Epithelial cell of proximal tubule (primary cell): ENCODE data around the gene ZC3H7B. TPM values are rescaled to one million over a fixed set of nuclear protein-coding genes. Genes with fewer than 3 reads are reported as not detected.

Experiments
- DNase-seq: peaks from one replicate; pipeline ENCODE4 v3.0.0-alpha.2; 2011; ENCODE audit warnings: low read depth
- H3K4me3 ChIP-seq: 2 replicates; pipeline ENCODE4 v1.5.1; 2011; ENCODE audit warnings: low read depth, mild to moderate bottlenecking, low read length
- total RNA-seq: library from RNA; depleted of rRNA; stranded (reverse); fragments of >200 nt; gene quantifications from 2 replicates; pipeline ENCODE4 v1.2.3, GENCODE V29; 2015
- TF ChIP-seq, protein P1 (sequence below): conservative IDR thresholded peaks from 2 replicates; pipeline ENCODE4 v1.5.1; 2012; ENCODE audit warnings: low read depth, mild to moderate bottlenecking, low read length

The ZC3H7B gene
- total RNA-seq, 1 donor from 2014 or later = 55.6 TPM

DNA sequence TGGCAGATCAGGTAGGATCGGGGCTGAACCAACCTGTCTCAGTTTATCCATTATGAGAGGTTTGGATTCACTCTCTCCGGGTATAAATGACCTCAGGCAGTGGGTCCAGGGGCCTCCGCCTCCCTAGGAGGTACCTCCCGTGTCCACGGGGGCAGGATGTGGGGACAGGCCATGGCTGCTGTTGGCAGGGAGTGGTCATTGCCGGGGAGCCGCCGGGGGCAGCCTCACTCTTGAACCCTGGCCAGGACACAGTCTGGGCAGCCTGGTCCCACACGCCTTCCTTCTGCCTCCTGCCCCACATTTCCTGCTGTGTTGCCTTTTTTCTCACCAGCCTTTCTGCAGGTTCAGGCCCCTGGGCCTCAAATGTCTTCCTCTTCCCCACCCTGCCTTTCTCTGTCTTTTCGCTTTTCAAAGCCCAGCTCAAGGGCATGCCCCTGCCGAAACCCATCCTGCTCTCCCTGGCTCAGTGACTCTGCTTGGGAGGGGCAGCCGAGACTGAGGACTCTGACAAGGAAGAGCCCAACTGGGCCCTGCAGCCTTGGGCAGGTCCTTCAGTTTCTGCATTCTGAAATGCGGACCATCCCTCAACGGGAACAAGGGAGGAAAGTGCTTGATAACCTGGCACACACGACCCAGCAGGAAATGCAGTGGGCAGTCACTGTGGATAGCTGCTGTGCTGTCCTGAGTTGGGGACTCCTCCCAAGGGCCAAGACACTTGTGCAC lies 31.1 kb downstream of the ZC3H7B start:
- TF ChIP-seq, protein P1, sequence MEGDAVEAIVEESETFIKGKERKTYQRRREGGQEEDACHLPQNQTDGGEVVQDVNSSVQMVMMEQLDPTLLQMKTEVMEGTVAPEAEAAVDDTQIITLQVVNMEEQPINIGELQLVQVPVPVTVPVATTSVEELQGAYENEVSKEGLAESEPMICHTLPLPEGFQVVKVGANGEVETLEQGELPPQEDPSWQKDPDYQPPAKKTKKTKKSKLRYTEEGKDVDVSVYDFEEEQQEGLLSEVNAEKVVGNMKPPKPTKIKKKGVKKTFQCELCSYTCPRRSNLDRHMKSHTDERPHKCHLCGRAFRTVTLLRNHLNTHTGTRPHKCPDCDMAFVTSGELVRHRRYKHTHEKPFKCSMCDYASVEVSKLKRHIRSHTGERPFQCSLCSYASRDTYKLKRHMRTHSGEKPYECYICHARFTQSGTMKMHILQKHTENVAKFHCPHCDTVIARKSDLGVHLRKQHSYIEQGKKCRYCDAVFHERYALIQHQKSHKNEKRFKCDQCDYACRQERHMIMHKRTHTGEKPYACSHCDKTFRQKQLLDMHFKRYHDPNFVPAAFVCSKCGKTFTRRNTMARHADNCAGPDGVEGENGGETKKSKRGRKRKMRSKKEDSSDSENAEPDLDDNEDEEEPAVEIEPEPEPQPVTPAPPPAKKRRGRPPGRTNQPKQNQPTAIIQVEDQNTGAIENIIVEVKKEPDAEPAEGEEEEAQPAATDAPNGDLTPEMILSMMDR = no peak
- H3K4me3 ChIP-seq = no peak overlapping the region

DNA sequence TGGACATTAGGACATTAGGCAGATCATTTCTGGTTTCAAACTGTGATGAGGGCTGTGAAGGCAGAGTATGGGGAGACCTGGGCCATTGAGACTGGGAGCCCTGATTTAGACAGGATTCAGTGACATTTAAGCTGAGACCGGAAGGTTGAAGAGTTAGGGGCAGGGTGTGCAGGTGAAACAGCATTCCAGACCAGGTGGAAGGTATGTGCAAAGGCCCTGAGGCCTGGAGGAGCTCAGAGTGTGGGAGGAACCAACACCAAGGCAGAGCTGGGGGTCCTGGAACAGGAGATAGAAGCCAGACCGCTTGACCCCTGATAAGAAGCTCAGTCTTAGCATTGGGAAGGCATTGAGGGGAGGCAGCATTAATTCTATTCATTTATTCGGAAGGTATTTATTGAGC lies 32.5 kb downstream of the ZC3H7B start:
- TF ChIP-seq, protein P1 = no peak
- no peak overlapping the region for H3K4me3 ChIP-seq
- DNase-seq = no peak

More for the DNA sequence above, 31.1 kb downstream of the ZC3H7B start:
- DNase-seq = no peak

DNA sequence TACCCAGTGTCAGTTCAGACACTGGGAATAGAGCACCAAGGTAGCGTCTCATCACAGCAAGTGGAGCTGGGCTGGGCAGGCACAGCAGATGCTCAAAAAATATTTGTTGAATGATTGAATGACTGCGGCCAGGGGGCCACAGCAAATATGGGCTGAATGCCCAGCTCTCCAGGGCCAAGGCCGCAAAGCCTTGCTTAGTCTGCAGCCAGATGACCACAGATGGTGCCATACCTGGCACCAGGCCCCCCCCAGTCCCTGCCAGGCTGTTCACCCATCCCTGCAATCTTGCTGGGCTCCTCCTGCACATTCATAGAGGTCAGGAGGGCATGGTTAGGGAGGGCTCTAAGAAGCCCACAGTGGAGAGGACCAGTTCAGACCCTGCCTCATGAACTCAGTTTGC lies 32.9 kb downstream of the ZC3H7B start:
- DNase-seq = no peak
- H3K4me3 ChIP-seq = no peak overlapping the region
- TF ChIP-seq, protein P1 = no peak

DNA sequence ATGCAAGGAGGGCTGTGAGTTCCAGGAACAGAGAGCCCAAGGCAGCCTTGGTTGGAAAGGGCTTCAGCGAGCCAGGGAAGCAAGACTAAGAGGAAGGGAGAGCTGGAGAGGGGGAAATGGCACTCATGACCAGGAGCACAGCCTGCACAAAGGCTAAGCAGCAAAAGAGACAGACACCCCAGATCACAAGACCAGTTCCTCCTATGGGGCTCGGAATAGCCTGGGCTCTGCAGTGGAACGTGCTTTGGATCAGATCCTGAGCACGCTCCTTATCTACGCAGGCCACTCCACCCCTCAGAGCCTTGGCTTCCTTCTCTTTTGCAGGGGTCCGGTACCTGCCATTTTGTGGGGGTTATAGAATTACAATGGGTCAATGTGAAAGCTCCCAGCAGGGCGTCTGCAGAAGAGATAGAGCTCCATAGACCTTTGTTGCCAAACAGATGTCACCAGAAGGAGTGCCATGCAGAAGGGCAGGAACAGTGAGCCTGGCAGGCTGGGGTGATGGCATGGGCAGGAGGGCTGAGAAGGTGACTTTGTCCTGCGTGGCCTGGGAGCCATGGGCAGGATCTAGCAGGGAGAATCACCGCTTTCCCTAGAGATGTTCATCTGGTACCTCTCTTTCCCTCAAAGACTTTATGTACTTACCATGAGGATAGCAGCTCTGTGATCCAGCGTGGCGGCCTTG lies 33.8 kb downstream of the ZC3H7B start:
- TF ChIP-seq, protein P1 = no peak
- H3K4me3 ChIP-seq = no peak overlapping the region
- DNase-seq = no peak

DNA sequence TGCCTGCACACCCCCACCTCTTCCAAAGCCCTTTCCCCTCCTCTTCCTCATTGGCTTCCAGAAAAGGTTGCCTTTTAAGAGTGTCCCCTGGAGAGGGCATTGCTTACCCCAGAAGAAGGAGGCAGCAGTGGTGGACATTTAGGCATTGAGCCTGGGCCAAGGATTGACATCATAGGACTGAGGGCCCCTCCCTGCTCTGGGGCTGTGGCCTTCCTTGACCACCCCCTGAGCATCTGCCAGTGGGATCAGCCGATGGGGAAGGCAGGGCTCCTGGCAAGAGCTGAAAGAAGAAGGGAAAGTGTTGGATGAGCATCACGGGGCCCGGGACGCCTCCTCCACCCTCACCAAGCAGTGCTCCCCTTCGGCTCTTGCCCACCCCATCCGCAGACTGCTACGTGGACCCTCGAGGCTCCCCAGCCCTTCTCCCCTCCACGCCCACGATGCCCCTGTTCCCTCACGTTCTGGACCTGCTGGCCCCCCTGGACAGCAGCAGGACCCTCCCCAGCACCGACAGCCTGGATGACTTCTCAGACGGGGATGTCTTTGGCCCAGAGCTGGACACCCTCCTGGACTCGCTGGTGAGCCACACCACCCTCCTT lies 37.4 kb downstream of the ZC3H7B start:
- no peak for DNase-seq
- TF ChIP-seq, protein P1 = no peak
- H3K4me3 ChIP-seq = no peak overlapping the region

DNA sequence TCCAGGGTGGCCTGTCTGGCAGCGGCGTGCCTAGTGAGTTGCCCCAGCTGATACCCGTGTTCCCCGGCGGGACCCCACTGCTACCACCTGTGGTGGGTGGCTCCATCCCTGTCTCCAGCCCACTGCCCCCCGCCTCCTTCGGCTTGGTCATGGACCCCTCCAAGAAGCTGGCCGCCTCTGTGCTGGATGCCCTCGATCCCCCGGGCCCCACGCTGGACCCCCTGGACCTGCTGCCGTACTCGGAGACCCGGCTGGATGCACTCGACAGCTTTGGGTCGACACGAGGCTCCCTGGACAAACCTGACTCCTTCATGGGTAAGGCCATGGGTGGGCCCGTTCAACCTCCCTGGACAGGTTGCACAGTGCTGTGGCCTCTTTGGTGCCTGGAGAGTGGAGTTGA lies 38.5 kb downstream of the ZC3H7B start:
- TF ChIP-seq, protein P1 = no peak
- no peak for DNase-seq
- no peak overlapping the region for H3K4me3 ChIP-seq

DNA sequence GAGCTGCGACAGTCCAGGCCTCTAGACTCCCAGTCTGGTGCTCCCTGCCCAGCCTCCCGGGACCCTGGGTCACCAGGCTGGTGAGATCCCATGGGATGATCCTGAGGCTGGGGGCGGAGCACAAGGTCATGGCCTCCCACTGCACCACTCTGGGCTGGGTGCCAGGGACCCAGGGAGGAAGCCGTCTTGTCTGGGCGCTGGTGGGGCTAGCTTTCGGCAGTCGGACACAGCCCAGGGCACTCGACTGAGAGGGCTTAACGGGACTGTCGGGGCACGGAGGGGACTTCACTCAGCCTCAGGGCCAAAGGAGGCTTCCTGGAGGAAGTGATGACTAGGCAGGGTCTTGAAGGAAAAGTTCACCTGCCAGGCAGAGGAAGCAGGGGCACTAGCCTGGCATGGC lies 39.0 kb downstream of the ZC3H7B start:
- no peak for DNase-seq
- TF ChIP-seq, protein P1 = no peak
- H3K4me3 ChIP-seq = no peak overlapping the region
